HG02610 (cell line): ENCODE measurements around the gene GRB2.
"Not testable (repeated sequence)": the region's sequence is repeated elsewhere in the genome, so short reads cannot be mapped to it uniquely, and the experiment has no call there.

ENCODE experiments used
- ATAC-seq: cut with Tn5 transposase; IDR thresholded peaks from one replicate; pipeline ENCODE4 v1.9.1; 2021; ENCODE audit warnings: mild to moderate bottlenecking, moderate library complexity; ENCODE audit not compliant: unreplicated experiment

The GRB2 gene

DNA sequence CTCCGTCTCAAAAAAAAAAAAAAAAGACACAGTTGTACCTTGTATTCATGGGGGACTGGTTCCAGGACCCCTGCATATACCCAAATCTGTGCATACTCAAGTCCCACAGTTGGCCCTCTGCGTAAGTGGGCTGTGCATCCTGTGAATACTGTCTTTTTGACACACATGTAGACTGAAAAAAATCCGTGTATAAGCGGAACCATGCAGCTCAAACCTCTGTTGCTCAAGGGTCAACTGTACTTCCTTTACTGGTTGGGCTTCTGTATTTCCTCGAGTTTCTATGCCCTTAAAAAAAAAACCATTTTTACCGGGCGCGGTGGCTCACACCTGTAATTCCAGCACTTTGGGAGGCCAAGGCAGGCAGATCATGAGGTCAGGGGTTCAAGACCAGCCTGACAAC lies 52.3 kb downstream of the GRB2 start:
- ATAC-seq: no peak

DNA sequence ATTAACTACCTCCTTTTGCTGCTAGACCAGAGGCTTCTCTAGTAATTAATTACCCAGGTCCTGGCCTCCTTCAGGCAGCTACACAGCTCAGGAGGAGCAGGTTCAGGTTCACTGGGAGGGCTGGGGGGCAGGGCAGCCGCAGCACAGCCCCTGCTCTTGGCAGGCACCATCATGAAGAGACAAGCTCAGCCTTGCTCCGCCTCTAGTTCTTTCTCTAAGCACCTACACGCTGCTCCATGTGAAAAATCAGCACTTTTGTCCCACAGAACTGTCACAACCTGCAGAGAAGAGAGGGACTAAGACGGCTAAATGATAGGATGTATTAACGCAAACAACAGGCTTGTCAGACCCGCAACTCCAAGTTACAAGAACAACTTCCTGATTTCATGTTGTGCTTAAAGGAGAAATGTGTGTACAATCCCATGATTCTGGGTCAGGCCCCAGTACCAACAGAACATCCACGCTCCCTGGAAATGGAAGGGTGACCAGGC lies 53.4 kb downstream of the GRB2 start:
- ATAC-seq: no peak

DNA sequence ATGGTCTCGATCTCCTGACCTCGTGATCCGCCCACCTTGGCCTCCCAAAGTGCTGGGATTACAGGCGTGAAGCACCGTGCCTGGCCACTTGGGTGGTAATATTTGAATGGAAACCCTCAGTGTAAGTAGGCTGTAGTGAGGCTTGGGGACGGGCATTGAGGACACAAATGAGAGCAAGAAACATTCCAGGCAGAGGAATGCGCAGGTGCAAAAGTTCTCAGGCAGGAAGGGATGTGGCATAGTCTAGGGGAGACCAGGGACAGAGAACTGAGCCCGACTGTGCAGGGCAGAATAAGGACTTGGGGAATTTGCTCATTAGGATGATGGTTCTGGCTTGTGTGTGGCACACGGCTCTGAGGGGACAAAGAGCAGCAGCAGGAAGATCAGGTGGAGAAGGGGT lies 54.8 kb downstream of the GRB2 start:
- ATAC-seq: no peak

DNA sequence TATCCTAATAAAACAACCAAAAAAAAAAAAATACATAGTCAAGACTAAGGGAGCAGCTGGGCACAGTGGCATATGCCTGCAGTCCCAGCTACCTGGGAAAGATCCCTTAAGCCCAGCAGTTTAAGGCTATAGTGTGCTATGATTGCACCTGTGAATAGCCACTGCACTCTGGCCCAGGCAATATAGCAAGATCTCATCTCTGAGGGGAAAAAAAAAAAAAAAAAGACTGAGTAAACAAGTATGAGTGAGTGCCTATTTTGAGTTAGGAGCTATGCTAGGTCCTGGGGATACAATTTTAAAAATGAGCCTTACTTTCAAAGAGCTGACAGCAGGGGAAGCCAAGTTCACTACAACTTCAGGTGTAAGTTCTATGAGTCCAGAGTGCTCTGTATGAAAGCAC lies 55.4 kb downstream of the GRB2 start:
- ATAC-seq: no peak

DNA sequence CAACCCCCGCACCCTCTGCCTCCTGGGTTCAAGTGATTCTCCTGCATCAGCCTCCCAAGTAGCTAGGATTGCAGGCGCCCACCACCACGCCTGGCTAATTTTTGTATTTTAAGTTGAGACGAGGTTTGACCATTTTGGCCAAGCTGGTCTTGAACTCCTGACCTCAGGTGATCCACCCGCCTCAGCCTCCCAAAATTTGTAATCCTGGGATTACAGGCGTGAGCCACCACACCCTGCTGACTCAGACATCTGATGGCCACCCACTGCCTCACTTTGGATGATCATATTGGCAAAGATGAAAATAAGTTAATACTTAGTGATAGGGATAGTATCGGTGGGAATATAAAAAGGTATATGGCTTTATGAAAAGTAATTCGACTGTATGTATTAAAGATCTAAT lies 55.9 kb downstream of the GRB2 start:
- ATAC-seq: no peak

DNA sequence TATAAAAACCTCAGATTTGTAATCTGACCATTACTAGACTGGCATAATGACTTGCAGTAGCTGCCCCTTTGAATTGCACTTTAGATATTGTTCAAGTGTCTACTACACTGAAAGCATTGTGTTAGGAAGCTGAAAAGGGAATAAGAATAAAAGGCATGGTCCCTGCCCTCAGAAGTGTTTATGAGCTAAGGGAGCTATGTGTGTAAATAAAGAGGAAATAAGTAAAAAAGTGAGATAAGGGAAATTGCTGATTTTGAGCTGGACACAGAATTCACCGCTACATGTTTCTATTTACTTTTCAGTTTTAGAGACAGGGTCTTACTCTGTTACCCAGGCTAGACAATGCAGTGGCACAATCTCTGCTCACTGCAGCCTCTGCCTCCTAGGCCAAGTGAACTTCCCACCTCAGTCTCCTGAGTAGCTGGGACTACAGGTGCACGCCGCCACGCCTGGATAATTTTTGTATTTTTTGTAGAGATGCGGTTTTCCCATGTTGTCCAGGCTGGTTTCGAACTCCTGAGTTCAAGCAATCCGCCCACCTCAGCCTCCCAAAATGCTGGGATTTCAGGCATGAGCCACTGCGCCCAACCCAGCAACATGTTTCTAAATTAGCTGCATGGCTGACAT lies 57.0 kb downstream of the GRB2 start:
- ATAC-seq: no peak

DNA sequence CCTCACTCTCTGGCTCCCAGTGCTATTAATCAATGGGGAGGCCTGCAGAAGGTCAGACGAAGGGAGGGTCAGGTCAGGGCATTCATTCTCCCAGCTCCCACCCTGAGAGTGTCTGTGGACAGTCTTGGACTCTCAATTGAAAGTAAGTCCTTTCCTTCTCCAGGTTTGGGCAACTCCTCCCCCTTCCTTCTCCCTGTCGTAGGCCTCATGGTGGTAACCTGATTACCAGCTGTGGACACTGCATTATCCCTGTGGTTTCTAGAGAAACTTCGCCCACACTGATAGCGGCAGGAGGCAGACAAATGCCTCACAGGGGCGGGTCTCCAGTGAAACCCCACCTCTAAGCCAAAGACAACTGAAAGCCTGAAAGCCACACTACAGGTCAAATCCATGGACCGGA lies 58.6 kb downstream of the GRB2 start:
- no peak for ATAC-seq

DNA sequence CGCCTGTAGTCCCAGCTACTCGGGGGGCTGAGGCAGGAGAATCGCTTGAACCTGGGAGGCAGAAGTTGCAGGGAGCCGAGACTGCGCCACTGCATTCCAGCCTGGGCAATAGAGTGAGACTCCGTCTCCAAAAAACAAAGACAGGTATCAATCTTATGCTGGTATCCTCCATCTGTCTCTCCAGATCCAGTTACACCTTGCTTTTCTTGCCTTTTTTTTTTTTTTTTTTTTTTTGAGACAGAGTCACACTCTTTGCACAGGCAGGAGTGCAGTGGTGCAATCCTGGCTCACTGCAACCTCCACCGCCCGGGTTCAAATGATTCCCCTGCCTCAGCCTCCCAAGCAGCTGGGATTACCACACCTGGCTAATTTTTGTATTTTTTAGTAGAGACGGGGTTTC lies 59.1 kb downstream of the GRB2 start:
- ATAC-seq: not testable (repeated sequence)

DNA sequence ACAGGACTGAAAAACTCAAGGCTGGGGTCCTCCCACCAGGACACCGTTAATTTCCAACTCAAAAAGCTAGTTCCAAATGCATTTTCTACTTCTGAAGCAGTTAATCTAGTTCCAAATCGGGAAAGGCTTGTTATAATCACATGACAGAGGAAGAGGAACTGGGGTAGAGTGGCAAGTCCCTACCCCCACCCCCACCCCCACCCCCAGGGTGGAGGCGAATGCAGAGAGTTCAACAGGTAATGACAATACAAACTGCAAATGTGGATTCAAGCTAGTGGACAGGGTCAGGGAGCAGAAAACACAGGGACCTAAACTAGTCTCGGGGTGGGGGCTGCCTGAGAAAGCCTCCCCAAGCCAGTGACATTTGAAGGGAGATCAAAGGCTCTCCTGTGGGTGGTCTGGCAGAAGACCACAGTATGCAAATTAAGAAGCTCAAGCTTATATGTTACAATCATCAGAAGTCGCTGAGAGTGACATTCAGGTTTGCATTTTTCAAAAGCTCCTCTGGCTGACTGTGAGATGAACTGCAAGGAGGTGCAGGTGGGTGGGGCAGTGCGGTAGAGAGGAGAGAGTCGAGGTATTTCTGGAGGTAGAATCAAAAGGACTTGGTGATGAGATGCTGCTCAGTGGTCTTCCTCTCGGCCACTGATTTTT lies 59.8 kb downstream of the GRB2 start:
- ATAC-seq: peak; percentile 73

DNA sequence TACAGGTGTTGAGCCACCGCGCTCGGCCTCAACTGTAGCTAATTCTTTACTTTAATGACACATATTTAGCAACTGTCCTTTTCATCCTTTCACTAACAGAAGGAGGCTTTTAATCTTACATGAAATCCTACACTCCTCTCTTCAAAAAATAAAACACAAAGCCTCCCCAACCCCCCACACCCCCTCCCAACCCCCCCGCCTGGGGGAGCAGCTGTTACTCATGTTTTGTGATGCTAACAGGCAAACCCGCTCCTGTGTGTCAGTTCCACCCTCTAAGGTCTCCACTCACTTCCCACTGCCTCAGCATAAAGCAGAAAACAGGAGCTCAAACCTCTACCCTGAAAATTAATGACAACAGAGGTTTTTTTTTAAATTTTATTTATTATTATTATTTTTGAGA lies 60.8 kb downstream of the GRB2 start:
- ATAC-seq: no peak

DNA sequence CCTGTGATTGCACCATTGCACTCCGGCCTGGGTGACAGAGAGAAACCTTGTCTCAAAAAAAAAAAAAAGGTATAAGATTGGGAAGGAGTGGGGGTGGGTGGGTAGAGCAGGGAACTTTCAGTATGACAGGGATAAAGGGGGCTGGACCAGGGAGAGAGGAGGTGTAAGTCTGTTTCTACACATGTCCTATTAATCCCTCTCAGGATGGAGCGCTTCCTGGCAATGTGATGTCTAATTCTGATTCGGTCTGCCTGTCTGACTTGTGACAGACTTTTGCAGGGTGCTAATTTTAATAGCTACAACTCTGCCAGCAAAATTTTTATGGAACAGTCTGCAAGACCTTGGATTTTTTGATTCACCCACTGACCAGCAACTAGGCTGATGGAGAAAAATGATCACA lies 62.5 kb downstream of the GRB2 start:
- no peak for ATAC-seq

DNA sequence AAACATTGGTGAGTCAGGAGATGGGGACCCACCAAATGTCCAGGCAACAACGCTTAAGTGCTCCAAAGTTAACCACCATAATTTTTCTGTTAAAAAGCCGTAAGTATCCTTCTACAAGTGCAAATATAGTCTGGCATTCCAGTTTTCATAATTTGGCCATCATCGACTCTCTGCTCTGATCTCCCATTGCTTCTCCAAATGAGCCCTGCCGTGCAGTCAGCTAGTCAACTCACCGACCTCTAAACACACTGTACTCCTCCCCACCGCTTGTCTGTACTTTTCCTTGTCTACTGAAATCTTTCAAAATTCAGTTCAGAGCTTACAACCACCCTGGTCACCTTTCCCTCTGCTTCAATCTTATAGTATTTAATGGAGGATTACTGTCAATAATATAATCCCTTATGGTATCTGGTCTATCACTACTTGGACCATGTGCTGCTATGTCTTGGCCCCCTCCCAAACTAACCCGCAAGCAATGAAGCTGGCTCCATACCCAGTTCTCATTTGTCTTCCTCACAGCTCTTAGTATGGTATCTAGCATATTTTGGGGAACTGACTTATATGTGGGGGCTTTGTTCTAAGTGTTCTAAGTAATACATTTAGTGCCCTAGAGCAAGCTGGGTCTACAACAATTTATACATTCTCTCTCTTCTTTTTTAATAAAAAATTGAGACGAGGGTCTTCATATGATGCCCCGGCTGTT lies 63.5 kb downstream of the GRB2 start:
- no peak for ATAC-seq

DNA sequence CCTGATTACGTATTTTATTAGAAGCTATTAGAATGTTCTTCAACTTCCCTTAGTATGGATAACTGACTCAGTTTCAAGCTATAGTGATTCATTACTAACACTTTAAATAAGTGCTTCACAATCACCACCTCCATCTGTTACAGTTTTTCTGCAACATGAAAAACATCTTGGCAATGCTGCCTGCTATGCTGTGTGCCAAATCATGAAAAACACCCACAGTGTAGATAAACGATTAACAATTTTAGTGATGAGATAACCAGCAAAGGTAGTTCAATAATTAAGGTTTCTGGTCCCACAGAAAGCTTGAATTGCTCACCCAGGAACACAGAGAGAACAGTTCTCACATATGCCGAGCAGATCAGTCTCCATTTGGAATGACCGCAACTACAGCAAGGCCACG lies 64.8 kb downstream of the GRB2 start:
- ATAC-seq: no peak

DNA sequence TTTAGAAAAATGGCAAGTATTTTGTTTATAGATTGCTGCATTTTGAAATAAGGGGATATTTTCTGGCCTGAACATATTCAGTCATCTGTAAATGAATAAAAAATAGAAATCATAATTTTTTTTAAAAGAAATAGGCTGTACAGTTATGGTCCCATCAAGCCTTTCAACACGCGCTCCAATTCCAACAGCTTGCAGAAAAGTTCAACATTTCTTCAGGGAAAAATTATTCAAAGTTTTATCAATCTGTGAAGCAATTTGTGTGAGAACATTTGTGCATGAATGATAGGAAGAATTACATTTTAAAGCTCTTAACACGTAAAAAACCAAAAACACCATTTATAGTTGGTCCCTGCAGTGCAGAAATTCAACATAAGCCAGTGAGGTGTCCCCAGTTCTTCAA lies 65.5 kb downstream of the GRB2 start:
- no peak for ATAC-seq

DNA sequence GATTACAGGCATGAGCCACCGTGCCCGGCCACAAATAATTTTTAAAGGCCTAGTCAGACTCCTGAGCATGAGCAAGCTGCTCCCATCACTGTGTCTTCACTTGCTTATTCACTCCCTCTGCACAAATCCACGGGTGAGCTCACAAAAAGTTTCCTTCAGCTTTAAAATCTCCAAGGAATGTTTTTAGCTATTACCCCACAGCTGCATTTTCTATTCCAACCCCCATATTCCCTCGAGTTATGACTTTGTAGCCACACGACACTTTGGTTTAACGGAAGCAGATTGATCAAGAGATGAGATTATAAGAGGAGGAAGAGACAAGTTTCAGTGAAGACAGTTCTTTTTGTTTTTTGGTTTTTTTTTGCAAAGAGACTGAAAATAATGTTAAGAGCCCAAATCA lies 67.1 kb downstream of the GRB2 start:
- no peak for ATAC-seq

DNA sequence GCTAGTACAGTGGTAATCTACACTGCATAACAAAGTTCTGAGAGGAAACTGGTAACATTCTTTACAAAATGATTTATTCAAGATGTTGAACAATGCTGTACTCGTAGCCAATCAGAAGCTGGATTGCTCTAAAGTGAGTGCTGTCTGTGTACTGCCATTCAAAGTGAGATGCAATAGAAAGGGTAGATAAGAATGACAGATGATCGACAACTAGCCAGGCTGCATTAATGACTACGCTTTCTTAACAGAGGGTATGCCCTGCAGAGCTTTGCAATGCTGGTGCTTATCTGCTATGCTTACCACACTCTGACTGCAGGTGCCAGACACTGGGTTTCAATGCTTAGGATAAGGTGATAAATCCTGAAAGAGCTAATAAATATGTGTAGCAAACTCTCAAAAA lies 70.2 kb downstream of the GRB2 start:
- no peak for ATAC-seq

DNA sequence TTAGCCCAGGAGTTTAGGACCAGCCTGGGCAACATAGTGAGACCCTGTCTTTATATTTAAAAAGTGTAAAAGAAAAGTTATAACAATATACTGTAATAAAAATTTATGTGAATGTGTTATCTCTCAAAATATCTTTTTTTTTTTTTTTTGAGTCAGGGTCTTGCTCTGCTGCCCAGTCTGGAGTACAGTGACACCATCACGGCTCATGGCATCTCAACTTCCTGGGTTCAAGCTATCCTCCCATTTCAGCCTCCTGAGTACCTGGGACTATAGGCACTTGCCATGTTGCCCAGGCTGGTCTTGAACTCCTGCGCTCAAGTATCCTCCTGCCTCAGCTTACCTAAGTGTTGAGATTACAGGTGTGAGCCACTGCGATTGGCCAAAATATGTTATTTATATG lies 70.8 kb downstream of the GRB2 start:
- no peak for ATAC-seq

DNA sequence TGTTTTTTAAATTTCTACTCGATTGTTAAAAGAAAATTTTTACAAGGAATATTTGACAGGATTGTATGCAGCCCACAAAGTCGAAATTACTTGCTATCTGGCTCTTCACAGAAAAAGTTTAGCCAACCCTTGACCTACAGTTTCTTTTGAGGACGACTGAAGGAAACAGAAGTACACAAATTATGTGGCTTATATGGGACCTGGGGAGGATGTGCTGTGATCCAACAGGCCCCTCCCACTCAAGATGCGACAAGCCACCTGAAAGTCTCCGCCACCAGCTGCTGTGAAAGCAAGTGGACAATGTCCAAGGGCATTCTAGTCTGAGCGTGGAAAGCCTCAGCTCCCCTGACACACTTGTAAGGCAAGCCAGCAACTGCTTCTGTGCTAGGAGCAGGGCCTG lies 73.8 kb downstream of the GRB2 start:
- no peak for ATAC-seq

DNA sequence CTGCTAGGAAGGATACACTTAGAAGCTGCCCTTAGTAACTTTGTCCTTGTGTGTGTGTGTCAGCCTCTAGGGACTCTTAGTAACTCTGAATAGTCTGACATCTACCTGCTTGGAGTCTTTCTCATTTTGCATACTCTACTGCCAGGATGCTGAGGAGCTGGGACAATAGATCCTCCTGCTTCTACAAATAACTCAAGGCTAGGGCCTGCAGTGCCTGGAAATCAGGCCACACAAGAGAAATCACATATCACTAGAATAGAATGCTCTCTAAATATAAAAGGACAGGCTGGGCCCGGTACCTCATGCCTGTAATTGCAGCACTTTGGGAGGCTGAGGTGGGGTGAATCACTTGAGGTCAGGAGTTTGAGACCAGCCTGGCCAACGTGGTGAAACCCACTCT lies 77.7 kb downstream of the GRB2 start:
- no peak for ATAC-seq

DNA sequence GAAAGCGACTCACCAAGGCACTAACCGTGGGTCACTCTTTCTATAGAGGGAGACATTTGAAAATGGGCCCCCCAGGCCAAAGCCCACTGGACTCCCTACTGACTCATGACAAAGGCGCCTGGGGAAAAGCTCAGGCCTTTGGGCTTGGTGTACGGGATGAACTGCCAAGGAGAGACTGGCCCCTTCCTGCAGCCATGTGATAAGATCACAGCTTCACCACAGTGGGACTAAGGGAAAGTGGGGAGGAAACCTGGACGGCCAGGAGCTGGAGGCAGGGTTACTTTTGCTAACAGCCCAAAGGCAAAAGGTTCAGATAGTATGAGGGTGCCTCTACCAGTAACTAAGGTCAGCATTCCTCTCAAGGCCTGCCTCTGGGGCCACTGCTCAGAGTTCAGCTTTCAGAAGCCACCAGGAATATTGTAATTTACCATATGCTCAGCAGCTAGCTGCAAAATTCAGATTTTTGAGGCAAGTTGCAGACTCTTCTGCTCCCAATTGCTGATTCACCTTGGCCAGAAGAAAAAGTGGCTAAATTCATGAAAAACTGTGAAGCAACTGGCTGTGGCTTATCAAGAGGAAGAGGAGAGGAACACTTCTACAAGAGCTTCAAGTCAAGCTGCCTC lies 79.1 kb downstream of the GRB2 start:
- ATAC-seq: no peak

DNA sequence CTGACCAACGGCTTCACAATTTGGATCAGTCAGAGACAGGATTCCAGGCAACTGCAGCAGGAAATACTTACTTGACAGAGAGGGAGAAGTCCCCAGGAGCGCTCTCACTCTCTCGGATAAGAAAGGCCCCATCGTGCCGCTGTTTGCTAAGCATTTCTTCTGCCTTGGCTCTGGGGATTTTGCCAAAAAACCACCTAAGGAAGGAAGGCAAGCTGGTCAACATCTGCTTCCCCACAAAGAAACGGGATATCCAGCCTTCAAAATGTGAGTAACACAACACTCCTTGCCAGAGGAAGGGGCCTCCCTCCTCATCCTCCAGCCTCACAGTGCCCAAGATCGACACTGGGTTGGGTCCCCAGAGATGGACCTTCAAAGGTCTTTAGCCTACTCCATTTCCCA lies 79.7 kb downstream of the GRB2 start:
- no peak for ATAC-seq

DNA sequence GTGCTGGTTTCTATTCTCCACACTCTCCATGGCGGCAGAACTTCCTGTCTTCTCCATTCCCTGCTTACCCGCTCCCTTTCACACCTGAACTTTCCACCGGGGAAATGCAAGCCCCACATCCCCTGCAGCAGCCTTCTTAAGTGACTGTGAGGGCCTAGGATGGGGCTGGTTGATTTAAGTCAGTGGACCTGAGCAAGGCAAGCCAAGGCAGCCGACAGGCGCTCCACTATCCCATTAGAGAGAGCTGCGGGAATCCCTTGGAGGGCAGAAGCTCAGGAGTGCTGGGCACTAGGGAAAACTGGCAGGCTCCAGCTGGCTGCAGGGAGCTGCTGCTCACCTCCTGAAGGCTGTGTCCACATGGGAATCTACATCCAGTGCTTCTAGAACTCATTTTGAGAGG lies 80.1 kb downstream of the GRB2 start:
- no peak for ATAC-seq
